Activated CD8-positive, alpha-beta T cell treated with anti-CD3 and anti-CD28 coated beads for 36 hours (primary cell): ENCODE results near the gene MCOLN2. TPM values are rescaled to one million over a fixed set of nuclear protein-coding genes. Genes with fewer than 3 reads are reported as not detected.
"Not testable (repeated sequence)": the region's sequence is repeated elsewhere in the genome, so short reads cannot be mapped to it uniquely, and the experiment has no call there.

ENCODE experiments used
- ATAC-seq: fragments of 200-7000 bp; cut with Tn5 transposase; one replicate; pipeline ENCODE4 v1.10.0; 2021; ENCODE audit warnings: mild to moderate bottlenecking, moderate library complexity
- CTCF ChIA-PET: fragments of 350-600 bp; sonication (Branson Sonifier 250); formaldehyde crosslinking; loops from one replicate; lab custom pipeline; 2021; ENCODE audit warnings: antibody characterized with exemption; lab: Charles Lee
- POLR2A ChIA-PET: fragments of 350-600 bp; sonication (Branson Sonifier 250); formaldehyde crosslinking; loops from one replicate; lab custom pipeline; 2021; ENCODE audit warnings: antibody characterized with exemption; lab: Charles Lee
- DNase-seq: peaks from one replicate; pipeline ENCODE4 v3.0.0-alpha.2; 2020
- H3K27ac Mint-ChIP-seq: one replicate; pipeline ENCODE4 v1.8.0; 2021; ENCODE audit warnings: mild to moderate bottlenecking, mixed read lengths
- H3K27me3 Mint-ChIP-seq: one replicate; pipeline ENCODE4 v1.8.0; 2021; ENCODE audit warnings: mixed read lengths
- H3K36me3 Mint-ChIP-seq: one replicate; pipeline ENCODE4 v1.8.0; 2021; ENCODE audit warnings: low read depth, mixed read lengths
- H3K4me1 Mint-ChIP-seq: one replicate; pipeline ENCODE4 v1.8.0; 2021; ENCODE audit warnings: low read depth, mixed read lengths
- H3K4me3 Mint-ChIP-seq: one replicate; pipeline ENCODE4 v1.8.0; 2021; ENCODE audit warnings: mild to moderate bottlenecking, moderate library complexity, mixed read lengths
- H3K9me3 Mint-ChIP-seq: one replicate; pipeline ENCODE4 v1.8.0; 2021; ENCODE audit warnings: mixed read lengths
- intact Hi-C: fragments of 100-400 bp; cut with micrococcal nuclease; formaldehyde crosslinking; loops from one replicate; pipeline ENCODE4 v1.10.0; 2022
- total RNA-seq, 2 experiments: library from RNA; stranded (reverse); gene quantifications; one replicate each; pipeline ENCODE4 v1.2.3, GENCODE V29; 2021
- TF ChIP-seq, protein P1 (sequence below): fragments of 200-600 bp; IDR thresholded peaks from one replicate; pipeline ENCODE4 v1.8.0; 2022; ENCODE audit warnings: antibody characterized with exemption, mild to moderate bottlenecking

Gene MCOLN2
- total RNA-seq, 2 experiments from 2014 or later, result 15.7 to 17.8 TPM

DNA sequence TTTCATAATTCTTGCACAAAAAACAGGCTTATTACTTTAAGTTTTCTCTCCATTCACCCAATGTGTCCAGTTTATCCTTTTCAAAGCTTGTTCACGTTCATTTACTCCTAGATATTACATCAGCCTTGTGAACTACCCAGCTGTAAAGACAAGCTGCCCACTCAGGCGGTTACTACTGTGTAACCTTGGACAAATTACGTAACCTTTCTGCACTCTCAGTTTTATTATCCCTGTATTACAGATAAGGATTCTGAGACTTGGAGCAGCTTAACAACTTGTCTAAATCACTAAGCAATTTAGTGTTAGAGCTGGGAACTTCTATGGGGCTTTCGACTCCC lies 83.4 kb downstream of the MCOLN2 start:
- no peak for ATAC-seq
- TF ChIP-seq, protein P1, sequence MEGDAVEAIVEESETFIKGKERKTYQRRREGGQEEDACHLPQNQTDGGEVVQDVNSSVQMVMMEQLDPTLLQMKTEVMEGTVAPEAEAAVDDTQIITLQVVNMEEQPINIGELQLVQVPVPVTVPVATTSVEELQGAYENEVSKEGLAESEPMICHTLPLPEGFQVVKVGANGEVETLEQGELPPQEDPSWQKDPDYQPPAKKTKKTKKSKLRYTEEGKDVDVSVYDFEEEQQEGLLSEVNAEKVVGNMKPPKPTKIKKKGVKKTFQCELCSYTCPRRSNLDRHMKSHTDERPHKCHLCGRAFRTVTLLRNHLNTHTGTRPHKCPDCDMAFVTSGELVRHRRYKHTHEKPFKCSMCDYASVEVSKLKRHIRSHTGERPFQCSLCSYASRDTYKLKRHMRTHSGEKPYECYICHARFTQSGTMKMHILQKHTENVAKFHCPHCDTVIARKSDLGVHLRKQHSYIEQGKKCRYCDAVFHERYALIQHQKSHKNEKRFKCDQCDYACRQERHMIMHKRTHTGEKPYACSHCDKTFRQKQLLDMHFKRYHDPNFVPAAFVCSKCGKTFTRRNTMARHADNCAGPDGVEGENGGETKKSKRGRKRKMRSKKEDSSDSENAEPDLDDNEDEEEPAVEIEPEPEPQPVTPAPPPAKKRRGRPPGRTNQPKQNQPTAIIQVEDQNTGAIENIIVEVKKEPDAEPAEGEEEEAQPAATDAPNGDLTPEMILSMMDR, result no peak
- H3K27ac Mint-ChIP-seq, result no peak overlapping the region
- ChIA-PET CTCF (interaction anchor here (1.0 to 1.3 kb wide), 2 partner anchors 22 to 130 kb away, joined by 3 to 4 read pairs; no protein-coding TSS in a partner anchor), POLR2A (no interaction called here)
- H3K4me3 Mint-ChIP-seq, result no peak overlapping the region
- intact Hi-C loops, result no loop called here
- no peaks in the 10 kb centered on the region for H3K9me3 Mint-ChIP-seq
- peaks cover 3% of the 10 kb centered on the region for H3K27me3 Mint-ChIP-seq
- no peaks in the 10 kb centered on the region for H3K4me1 Mint-ChIP-seq
- no peak for DNase-seq
- no peaks in the 10 kb centered on the region for H3K36me3 Mint-ChIP-seq

- no peak overlapping the region for H3K27ac Mint-ChIP-seq
- ChIA-PET POLR2A (no interaction called here), CTCF (interaction anchor here (1.0 to 1.3 kb wide), 2 partner anchors 23 to 130 kb away, joined by 3 to 4 read pairs; no protein-coding TSS in a partner anchor)
- ATAC-seq (no peak), DNase-seq (no peak)
- no peaks in the 10 kb centered on the region for H3K36me3 Mint-ChIP-seq
- intact Hi-C loops, result no loop called here
- peaks cover 3% of the 10 kb centered on the region for H3K27me3 Mint-ChIP-seq
- TF ChIP-seq, protein P1, result no peak
- H3K9me3 Mint-ChIP-seq, result no peaks in the 10 kb centered on the region
- H3K4me3 Mint-ChIP-seq, result no peak overlapping the region
- H3K4me1 Mint-ChIP-seq, result no peaks in the 10 kb centered on the region
Observed at GRCh38 chr1:84912726-84913554, 84.0 kb downstream of the MCOLN2 start.

GRCh38 chr1:84908746-84909464 lies 88.0 kb downstream of the MCOLN2 start:
- POLR2A ChIA-PET, H3K27ac Mint-ChIP-seq, H3K4me1 Mint-ChIP-seq, CTCF ChIA-PET, DNase-seq, intact Hi-C loops, ATAC-seq, H3K27me3 Mint-ChIP-seq, H3K4me3 Mint-ChIP-seq, H3K36me3 Mint-ChIP-seq, H3K9me3 Mint-ChIP-seq: not testable (repeated sequence)

DNA sequence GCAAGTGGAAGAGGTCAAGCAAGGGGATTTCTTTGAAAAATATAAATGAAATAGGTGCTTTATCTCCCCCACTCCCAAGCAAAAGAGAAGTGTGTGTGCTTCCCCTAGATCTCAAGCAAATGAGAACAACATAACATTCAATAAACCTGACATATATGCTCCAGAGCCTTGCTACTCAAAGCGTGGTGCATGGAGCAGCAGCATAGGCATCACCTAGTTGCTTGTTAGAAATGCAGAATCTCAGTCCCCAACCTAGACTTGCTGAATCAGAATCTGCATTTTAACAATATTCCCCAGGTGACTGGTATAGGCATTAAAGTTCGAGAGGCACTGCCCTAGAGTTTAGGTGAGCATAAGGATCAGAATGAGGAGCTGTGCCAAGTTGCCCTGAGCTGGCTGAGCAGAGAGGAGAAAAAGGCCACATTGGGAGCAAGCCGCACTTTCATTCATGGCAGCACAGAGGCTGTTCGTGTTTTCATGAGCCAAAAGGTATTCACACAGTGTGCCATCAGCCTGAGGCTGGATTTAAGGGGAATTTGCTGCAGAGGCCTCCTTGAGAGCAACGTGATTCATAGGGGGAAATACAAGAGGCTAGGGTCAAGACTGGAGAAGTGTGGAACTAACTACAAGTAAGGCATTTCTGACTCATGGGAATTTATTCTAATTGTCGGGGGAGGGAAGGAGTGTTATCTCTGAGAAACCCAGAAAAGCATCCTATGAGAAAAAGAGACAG lies 89.7 kb downstream of the MCOLN2 start:
- H3K9me3 Mint-ChIP-seq, result no peaks in the 10 kb centered on the region
- POLR2A ChIA-PET, result no interaction called here
- H3K27me3 Mint-ChIP-seq, result peaks cover 3% of the 10 kb centered on the region
- H3K36me3 Mint-ChIP-seq, result no peaks in the 10 kb centered on the region
- no peaks in the 10 kb centered on the region for H3K4me1 Mint-ChIP-seq
- CTCF ChIA-PET, result no interaction called here
- no peak overlapping the region for H3K27ac Mint-ChIP-seq
- DNase-seq (no peak), ATAC-seq (no peak)
- intact Hi-C loops, result no loop called here
- TF ChIP-seq, protein P1, result no peak
- no peak overlapping the region for H3K4me3 Mint-ChIP-seq

- H3K27ac Mint-ChIP-seq, intact Hi-C loops, H3K36me3 Mint-ChIP-seq, H3K4me1 Mint-ChIP-seq, H3K4me3 Mint-ChIP-seq, POLR2A ChIA-PET, DNase-seq, H3K27me3 Mint-ChIP-seq, ATAC-seq, CTCF ChIA-PET, H3K9me3 Mint-ChIP-seq: not testable (repeated sequence)
Observed at GRCh38 chr1:84902727-84903126, 94.2 kb downstream of the MCOLN2 start.
